ENCODE measurements around the gene SLC25A27. TPM values are rescaled to one million over a fixed set of nuclear protein-coding genes. Genes with fewer than 3 reads are reported as not detected.

The SLC25A27 gene
- total RNA-seq, 1 donor from 2014 or later, result 6.5 TPM

DNA sequence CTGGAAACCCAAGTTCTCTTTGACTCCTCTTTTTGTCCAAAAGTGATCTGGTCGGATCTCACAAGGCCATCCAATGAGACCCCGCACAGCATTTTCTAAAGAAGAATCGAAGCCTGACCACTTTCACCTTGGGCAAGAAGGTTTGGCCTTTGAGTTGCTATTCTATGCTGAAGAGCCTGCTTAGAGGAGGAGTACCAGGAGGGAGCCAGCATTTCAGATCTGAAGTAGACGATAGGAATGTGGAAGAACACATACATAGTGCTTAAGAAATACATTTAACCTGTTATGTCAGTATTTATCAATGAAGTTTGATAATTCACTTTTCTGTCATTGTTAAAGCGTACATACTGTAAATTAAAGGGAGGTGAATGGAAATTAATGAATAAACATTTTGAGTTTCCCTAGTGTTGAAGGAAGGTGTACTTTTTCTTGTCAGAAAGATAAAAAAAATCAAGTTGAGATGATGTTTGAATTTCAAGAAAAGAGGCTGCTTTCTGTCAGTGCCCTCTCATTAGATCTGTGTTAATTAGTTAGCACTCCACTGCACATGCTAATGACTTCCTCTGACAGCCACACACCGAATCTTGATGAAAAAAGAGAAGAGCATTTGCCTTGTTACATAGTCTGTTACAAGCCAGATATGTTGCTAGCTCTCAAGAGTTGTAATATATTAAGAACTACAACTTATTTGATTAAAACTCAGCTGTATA, 24.0 kb downstream of the SLC25A27 start:
- TF ChIP-seq, protein P1, sequence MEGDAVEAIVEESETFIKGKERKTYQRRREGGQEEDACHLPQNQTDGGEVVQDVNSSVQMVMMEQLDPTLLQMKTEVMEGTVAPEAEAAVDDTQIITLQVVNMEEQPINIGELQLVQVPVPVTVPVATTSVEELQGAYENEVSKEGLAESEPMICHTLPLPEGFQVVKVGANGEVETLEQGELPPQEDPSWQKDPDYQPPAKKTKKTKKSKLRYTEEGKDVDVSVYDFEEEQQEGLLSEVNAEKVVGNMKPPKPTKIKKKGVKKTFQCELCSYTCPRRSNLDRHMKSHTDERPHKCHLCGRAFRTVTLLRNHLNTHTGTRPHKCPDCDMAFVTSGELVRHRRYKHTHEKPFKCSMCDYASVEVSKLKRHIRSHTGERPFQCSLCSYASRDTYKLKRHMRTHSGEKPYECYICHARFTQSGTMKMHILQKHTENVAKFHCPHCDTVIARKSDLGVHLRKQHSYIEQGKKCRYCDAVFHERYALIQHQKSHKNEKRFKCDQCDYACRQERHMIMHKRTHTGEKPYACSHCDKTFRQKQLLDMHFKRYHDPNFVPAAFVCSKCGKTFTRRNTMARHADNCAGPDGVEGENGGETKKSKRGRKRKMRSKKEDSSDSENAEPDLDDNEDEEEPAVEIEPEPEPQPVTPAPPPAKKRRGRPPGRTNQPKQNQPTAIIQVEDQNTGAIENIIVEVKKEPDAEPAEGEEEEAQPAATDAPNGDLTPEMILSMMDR (IDR thresholded peaks at IDR 0.05), result no peak
- H3K4me1 Mint-ChIP-seq (ENCODE audit: low read depth), result no peaks in the 10 kb centered on the region
- H3K27me3 Mint-ChIP-seq (ENCODE audit: low read depth), result no peaks in the 10 kb centered on the region
- H3K36me3 Mint-ChIP-seq (ENCODE audit: low read depth), result no peaks in the 10 kb centered on the region
- no peak for DNase-seq (ENCODE audit: low spot score)
- no peak overlapping the region for H3K4me3 Mint-ChIP-seq (ENCODE audit: unreplicated experiment)
- H3K9me3 Mint-ChIP-seq (ENCODE audit: low read depth), result no peaks in the 10 kb centered on the region
- H3K27ac Mint-ChIP-seq (ENCODE audit: unreplicated experiment), result no peak overlapping the region

GRCh38 chr6:46677314-46677654, 24.5 kb downstream of the SLC25A27 start:
- Mint-ChIP-seq H3K9me3 (ENCODE audit: low read depth) (peaks cover 3% of the 10 kb centered on the region), H3K4me3 (ENCODE audit: unreplicated experiment) (no peak overlapping the region), H3K36me3 (ENCODE audit: low read depth) (no peaks in the 10 kb centered on the region), H3K4me1 (ENCODE audit: low read depth) (no peaks in the 10 kb centered on the region), H3K27me3 (ENCODE audit: low read depth) (no peaks in the 10 kb centered on the region), H3K27ac (ENCODE audit: unreplicated experiment) (no peak overlapping the region)
- TF ChIP-seq, protein P1 (IDR thresholded peaks at IDR 0.05), result peak; percentile 49
- no peak for DNase-seq (ENCODE audit: low spot score)

- H3K9me3 Mint-ChIP-seq (ENCODE audit: low read depth), result peaks cover 3% of the 10 kb centered on the region
- no peak overlapping the region for H3K4me3 Mint-ChIP-seq (ENCODE audit: unreplicated experiment)
- no peaks in the 10 kb centered on the region for H3K36me3 Mint-ChIP-seq (ENCODE audit: low read depth)
- peak overlapping the region; percentile 64 for H3K27ac Mint-ChIP-seq (ENCODE audit: unreplicated experiment)
- no peak for DNase-seq (ENCODE audit: low spot score)
- TF ChIP-seq, protein P1 (IDR thresholded peaks at IDR 0.05), result no peak
- peaks cover 6% of the 10 kb centered on the region for H3K4me1 Mint-ChIP-seq (ENCODE audit: low read depth)
- H3K27me3 Mint-ChIP-seq (ENCODE audit: low read depth), result no peaks in the 10 kb centered on the region
Observed at GRCh38 chr6:46684771-46685170, 32.0 kb downstream of the SLC25A27 start.

GRCh38 chr6:46687619-46688097, 34.9 kb downstream of the SLC25A27 start, which contains the start of gene TDRD6:
TDRD6 (plus strand) TSS chr6:46687885; CDS start chr6:46688129, 244 bp downstream.
- peaks cover 20% of the 10 kb centered on the region for H3K4me1 Mint-ChIP-seq (ENCODE audit: low read depth)
- H3K4me3 Mint-ChIP-seq (ENCODE audit: unreplicated experiment), result no peak within 1 kb of the TSS
- H3K9me3 Mint-ChIP-seq (ENCODE audit: low read depth), result no peaks in the 10 kb centered on the region
- DNase-seq (ENCODE audit: low spot score), result peak; percentile 83
- H3K27ac Mint-ChIP-seq (ENCODE audit: unreplicated experiment), result no peak within 1 kb of the TSS
- H3K27me3 Mint-ChIP-seq (ENCODE audit: low read depth), result no peaks in the 10 kb centered on the region
- no peaks in the 10 kb centered on the region for H3K36me3 Mint-ChIP-seq (ENCODE audit: low read depth)
- TF ChIP-seq, protein P1 (IDR thresholded peaks at IDR 0.05), result no peak

GRCh38 chr6:46688117-46688965, 35.6 kb downstream of the SLC25A27 start:
- Mint-ChIP-seq H3K4me3 (ENCODE audit: unreplicated experiment) (no peak overlapping the region), H3K27me3 (ENCODE audit: low read depth) (peaks cover 1% of the 10 kb centered on the region), H3K27ac (ENCODE audit: unreplicated experiment) (no peak overlapping the region), H3K9me3 (ENCODE audit: low read depth) (no peaks in the 10 kb centered on the region), H3K36me3 (ENCODE audit: low read depth) (no peaks in the 10 kb centered on the region), H3K4me1 (ENCODE audit: low read depth) (peaks cover 20% of the 10 kb centered on the region)
- peak; percentile 83 for DNase-seq (ENCODE audit: low spot score)
- TF ChIP-seq, protein P1 (IDR thresholded peaks at IDR 0.05), result no peak
